Measurements from ENCODE around the gene STK32A.

GRCh38 chr5:147276497-147276896 is 41.7 kb downstream of the STK32A start:
- TF ChIP-seq CTCF (IDR thresholded peaks at IDR 0.05) (no peak), POLR2A (IDR thresholded peaks at IDR 0.05) (no peak)

All from tibial nerve (tissue), 3 donors.